HEK293T (cell line): ENCODE measurements around the gene DYNLT5.

ENCODE experiments used
- ARNT ChIP-seq: fragments of 450-650 bp; IDR thresholded peaks from 2 replicates; pipeline ENCODE4 v1.6.1; 2017; ENCODE audit warnings: mild to moderate bottlenecking
- BHLHE40 ChIP-seq: fragments of 450-650 bp; IDR thresholded peaks from 2 replicates; pipeline ENCODE4 v1.6.1; 2016; ENCODE audit warnings: mild to moderate bottlenecking, moderate library complexity, borderline replicate concordance
- CTBP1 ChIP-seq: fragments of 450-650 bp; IDR thresholded peaks from 2 replicates; pipeline ENCODE4 v1.6.1; 2016; ENCODE audit warnings: borderline replicate concordance
- FOXK2 ChIP-seq: fragments of 450-650 bp; IDR thresholded peaks from 2 replicates; pipeline ENCODE4 v1.6.1; 2016; ENCODE audit warnings: mild to moderate bottlenecking
- FOXM1 ChIP-seq: fragments of 450-650 bp; IDR thresholded peaks from 2 replicates; pipeline ENCODE4 v1.6.1; 2017; ENCODE audit warnings: mild to moderate bottlenecking, borderline replicate concordance
- HDGF ChIP-seq: fragments of 450-650 bp; IDR thresholded peaks from 2 replicates; pipeline ENCODE4 v1.6.1; 2017; ENCODE audit warnings: antibody characterized with exemption, borderline replicate concordance
- NFRKB ChIP-seq: fragments of 450-650 bp; IDR thresholded peaks from 2 replicates; pipeline ENCODE4 v1.6.1; 2016; ENCODE audit warnings: mild to moderate bottlenecking, moderate library complexity
- PKNOX1 ChIP-seq: fragments of 450-650 bp; IDR thresholded peaks from 2 replicates; pipeline ENCODE4 v1.6.1; 2016
- SP1 ChIP-seq: fragments of 450-650 bp; IDR thresholded peaks from 2 replicates; pipeline ENCODE4 v1.6.1; 2017
- SUZ12 ChIP-seq: fragments of 450-650 bp; IDR thresholded peaks from 2 replicates; pipeline ENCODE4 v1.6.1; 2016; ENCODE audit warnings: mild to moderate bottlenecking
- TARDBP ChIP-seq: fragments of 450-650 bp; IDR thresholded peaks from 2 replicates; pipeline ENCODE4 v1.6.1; 2016
- ZNF384 ChIP-seq: fragments of 450-650 bp; IDR thresholded peaks from 2 replicates; pipeline ENCODE4 v1.6.1; 2016

GRCh38 chr1:66775646-66776045 is 23.4 kb downstream of the DYNLT5 start:
- TF ChIP-seq BHLHE40 (no peak), CTBP1 (no peak), SUZ12 (no peak), ZNF384 (no peak), FOXM1 (no peak), NFRKB (no peak), SP1 (no peak), HDGF (no peak), PKNOX1 (no peak), FOXK2 (no peak), ARNT (no peak), TARDBP (no peak)
